ENCODE data around the gene TTC32.

- TF ChIP-seq CTCF (IDR thresholded peaks at IDR 0.05) (no peak), POLR2AphosphoS5 (IDR thresholded peaks at IDR 0.05; ENCODE audit: low read depth, low read length) (no peak)
These were observed 17.6 kb downstream of the TTC32 start for GRCh38 chr2:19883971-19884720.
